Epidermal melanocyte (primary cell): ENCODE measurements around the gene SDF4.
"Not testable (repeated sequence)": the region's sequence is repeated elsewhere in the genome, so short reads cannot be mapped to it uniquely, and the experiment has no call there.

Experiments used
- DNase-seq: peaks from one replicate; pipeline ENCODE4 v3.0.0; 2011; ENCODE audit warnings: low spot score; ENCODE audit not compliant: insufficient read length

Gene SDF4

DNA sequence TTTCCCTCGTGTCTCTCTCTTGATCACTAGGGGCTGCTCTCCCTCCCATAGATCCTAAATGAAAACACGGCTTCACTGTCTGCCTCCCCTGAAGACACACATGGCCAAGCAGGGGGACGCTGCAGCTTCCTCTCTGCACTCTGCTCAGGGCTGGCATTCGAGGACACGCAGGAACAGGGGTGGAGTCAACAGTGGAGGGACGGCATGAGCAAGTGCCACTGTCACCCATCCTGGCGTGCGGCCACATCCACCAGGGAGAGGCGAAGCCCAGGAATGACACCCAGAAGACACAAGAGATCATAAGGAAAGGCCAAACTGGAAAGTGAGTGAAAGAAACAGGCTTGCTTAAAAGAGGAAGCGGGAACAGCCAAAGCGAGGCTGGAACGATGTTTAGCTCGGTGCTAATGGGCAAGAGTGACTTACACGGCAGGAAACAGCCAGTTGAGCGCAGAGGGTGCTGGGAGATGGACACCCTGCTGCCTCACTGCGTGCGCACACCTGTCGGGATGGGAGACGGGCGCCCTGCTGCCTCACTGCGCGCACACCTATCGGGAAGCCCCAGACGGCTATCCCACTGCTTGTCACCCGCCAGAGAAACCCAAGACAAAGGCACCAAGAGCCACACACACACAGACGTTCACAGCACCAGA is 28.3 kb upstream of the SDF4 start:
- no peak for DNase-seq

DNA sequence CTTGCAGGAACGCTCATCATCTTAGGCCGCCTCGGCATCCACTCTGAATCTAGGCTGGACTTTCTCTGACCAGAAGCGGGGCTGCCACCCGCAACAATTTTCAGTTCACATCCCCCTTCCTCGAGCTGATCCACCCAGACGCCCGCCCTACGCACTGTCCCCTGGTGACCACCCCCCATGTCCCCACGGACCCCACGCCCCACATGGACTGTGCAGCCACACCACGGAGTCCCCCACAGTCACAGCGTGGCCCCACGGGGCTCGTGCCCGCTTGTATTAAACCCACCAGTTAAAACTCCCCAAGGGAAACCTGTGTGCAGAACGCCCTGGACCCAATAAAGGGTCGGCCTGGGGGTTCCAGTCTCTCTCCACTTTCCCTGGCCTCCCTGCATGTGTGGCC is 27.7 kb upstream of the SDF4 start:
- DNase-seq, result no peak

DNA sequence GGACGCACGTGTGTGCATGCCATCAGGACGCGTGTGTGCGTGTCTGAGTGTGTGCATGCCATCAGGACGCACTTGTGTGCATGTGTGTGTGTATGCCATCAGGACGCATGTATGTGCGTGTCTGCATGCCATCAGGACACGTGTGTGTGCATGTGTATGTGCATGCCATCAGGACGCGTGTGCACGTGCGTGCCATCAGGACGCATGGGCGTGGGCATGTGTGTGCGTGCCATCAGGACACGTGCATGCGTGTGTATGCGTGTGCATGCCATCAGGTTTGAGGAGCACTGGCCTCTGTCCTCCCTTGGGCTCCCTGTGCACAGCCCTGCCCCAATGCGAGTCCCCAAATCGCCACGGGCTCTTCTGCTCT is 27.3 kb upstream of the SDF4 start:
- no peak for DNase-seq

DNA sequence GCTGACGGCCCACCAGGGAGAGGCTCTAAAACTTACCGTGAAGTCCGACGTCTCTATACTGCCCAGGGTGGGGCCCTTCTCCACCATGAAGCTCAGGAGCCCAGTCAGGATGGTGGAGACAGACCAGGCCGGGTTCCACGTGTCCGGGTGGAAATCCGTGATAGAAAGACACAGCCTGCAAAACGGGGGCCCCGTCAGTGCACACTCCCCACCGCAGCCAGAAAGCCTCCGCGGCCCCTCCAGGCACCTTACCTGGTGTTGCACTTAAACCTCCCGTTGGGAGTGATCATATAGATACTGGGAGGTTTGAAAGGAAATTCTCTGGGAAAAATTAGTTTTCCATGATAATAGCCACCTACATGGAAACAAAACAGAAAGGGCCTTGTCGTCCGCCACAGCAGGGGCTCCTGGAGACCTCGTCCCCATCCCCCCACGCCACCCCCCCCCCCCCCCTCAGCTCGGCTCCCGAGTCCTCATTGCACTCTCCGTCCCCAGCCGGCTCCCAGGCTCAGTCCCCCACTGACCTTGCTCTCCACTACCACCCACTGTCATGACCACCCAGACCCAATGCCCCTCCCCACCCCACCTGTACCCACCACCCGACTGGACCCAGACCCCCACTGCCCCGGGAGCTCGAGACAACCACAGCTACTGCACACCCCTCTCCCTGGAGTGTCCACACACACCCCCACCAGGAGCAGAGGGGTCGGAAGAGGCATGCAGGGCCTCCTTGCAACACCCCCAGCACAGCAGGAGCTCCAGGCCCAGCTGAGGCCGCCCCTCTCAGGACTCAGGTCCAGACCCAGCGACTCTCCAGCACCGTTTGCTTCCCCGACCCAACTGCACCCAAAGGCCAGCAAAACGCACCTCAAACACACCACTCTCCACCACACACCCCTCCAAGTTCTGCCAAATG is 25.4 kb upstream of the SDF4 start:
- no peak for DNase-seq

DNA sequence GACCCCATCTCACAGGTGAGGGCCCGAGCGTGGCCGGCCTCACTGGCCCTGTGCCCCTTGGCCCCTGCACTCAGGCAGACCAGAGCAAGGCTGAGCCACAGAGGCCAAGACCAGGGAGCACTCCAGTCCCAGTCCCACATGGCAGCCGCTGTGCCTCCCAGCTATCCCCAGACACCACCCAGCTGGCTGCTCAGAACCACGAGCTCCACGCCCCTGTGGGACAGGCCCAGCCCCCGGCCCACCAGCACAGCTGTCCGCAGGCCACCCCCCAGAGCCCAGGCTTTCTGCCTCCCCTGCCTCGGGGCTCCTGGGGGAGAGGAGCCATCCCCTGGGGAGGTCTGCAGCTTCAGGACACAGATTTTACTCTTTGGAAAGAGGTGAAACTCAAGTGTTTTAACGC is 23.8 kb upstream of the SDF4 start:
- DNase-seq, result no peak

DNA sequence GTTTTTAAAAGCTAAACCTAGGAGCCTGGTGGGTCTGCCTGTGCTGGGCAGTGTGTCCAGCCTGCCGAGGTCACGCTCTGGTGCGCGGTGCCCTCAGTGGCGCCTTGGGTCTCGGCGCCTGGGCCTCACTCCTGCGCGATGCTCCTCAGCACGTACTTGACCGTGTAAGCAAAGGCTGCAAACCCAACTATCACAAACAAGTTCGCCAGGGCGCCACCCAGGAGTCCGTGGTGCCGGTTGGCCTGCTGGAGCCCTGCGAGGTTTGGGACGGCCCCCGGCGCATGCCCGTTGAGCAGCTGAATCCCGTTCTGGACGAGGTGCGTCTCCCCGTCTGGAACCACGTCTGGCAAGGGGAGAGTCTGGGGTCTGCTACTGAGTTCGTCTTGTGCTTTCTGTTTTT is 23.3 kb upstream of the SDF4 start:
- no peak for DNase-seq

DNA sequence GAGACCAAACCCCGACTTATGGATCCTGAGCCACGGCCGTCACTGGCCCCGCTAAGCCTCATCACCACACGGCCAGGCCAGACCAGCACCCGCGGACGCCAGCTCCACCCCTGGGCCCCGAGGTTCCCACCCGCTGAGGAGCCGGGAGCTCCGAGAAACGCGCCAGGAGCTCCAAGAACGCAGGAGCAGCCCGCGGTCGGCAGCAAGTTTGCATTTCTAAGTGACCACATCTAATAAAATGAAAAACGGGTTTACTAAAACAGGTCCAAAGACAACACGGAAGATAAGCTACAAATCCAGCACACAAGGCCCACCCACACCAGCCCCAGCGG is 22.8 kb upstream of the SDF4 start:
- DNase-seq, result no peak

DNA sequence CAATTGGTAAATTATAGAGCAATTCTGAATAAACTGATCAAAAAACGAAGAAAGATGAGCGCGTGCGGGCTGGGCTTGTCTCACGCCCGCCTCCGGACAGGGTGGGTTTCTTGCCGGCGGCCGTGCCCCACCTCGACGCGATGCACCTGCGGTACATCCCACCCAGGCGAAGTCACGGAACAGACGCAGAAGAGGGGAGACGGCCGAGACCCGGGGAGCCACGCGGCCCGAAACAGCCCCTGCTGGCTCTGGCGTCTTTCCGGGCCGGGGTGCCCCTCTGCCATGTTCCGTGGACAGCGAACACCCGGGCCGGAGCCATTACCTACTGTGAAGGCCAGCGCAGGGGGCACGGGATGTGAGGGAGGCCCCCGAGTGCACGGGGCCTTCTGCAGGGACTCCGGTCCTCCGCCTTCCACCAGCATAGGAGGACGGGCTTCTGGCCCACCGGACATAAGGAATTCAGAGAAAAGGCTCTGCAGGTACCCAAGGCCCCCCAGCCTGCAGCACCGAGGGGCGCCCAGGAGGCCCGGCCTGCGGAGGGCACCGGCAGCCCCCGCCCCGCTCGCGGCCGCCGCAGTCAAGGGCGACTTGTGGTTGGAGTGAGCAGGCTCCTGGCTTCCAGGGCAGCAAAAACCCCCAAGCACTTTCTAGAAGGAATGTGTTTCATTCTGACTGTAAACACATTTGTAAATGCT is 22.3 kb upstream of the SDF4 start:
- DNase-seq, result no peak

DNA sequence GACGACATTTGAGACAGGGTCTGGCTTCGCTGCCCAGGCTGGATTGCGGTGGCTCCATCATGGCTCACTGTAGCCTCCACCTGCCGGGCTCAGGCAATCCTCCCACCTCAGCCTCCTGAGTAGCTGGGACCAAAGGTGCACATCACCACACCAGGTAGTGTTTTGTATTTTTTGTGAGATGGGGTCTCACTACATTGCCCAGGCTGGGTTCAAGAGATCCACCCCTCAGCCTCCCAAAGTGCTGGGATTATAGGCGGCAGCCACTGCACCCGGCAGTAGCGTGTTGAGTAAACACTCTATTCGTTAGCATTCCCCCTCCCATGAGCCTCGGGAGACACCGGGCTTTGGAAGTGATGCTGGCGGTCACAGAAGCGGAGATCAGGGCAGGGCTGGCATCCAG is 21.5 kb upstream of the SDF4 start:
- no peak for DNase-seq

DNA sequence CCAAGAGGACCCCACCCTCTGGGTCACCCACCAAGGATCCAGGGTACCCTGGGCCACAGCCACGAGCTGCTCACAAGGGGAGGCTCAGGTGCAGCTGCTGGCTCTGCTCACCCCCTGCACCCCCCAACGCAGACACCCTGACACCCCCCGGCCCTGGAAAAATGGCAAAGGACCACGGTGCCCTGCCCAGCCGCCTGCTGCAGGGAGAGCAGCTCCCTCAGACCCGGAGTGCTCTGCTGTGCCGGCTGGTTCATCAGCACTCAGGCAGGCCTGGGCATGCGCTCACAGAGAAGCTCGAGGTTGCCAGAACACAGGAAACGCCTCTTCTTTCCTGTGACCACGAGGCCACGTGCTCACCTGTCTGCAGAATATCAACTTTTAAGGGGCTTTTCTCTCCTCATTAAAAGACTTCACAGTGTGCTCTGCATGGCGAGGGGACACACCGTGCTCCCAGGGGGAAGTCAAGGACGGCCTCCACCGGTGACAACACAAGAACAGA is 19.0 kb upstream of the SDF4 start:
- DNase-seq, result no peak

DNA sequence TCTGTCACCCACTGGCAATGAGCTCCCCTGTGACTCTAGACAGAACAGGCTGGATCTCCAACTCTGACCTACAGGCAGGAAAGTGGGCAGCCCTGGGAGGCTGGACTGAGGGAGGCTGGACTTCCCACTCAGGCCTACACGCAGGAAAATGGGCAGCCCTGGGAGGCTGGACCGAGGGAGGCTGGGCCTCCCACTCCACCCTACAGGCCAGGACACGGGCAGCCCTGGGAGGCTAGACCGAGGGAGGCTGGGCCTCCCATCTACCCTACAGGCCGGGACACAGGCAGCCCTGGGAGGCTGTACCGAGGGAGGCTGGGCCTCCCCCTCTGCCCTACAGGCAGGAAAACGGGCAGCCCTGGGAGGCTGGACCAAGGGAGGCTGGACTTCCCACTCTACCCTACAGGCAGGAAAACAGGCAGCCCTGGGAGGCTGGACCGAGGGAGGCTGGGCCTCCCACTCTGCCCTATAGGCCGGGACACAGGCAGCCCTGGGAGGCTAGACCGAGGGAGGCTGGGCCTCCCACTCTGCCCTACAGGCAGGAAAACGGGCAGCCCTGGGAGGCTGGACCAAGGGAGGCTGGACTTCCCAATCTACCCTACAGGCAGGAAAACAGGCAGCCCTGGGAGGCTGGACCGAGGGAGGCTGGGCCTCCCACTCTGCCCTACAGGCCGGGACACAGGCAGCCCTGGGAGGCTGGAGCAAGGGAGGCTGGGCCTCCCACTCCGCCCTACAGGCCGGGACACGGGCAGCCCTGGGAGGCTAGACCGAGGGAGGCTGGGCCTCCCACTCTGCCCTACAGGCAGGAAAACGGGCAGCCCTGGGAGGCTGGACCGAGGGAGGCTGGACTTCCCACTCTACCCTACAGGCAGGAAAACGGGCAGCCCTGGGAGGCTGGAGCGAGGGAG is 16.5 kb upstream of the SDF4 start:
- DNase-seq, result not testable (repeated sequence)

DNA sequence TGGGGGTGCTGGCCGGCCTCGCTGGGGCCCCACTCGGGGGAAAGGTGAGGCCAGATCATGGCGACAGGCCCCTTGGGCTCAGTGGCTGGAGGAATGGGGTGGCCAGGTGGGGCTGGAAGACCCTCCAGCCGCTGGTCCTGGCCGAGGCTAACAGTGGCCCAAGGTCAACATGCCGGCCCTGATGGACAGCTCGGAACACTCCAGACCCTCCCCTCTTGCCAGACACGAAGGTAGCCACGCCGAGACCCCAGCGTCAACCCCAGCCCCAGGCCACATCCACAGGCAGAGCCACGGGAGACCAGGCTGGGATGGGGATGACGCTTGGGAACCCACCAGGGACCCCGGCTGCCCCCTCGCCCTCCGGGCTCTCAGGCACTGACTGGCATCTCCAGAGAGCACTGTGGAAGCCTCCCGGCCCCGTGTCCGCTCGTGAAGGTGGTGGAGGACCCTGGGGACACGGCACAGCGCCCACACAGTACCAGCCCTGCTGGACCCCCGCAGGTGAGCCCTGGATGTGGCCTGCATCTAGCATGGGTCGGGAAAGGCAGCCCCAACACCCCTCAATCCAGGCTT is 15.6 kb upstream of the SDF4 start:
- DNase-seq, result no peak

DNA sequence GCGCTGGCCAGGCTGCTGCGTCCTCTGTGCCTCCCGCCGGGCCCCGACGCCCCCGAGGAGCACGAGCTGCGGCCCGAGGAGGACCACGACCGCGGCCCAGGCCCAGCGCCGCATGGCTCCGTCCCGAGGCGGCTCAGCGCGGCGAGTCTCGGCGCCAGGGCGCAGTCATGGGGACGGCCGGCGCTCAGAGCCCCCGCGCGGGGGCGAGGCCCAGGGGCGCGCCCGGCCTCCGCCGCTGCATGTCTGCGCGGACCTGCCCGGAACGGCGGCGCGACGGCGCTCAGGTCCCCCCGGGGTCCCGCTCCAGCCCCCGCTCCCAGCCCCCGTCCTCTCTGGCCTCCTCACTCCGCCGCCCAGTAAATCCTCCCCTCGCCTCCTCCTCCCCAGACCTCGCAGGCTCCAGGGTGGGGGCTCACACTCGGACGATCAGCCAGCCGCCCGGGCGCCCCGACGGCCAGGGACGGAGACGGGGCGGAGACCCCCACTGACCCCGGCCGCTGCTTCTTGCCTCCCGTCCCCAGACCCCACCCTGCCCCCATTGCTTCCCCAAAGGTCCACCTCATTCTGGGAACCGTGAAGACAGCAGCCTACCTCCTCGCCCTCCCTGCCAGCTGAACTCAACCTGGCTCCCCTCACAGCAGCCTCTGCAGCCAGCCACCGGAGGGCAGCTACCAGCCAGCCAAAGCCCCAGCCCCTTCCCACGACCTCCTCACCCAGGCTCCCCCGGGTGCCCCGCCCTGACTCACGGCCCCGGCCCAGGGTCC is 15.0 kb upstream of the SDF4 start, which contains the start of gene C1QTNF12:
C1QTNF12 (minus strand) TSS at position 146 of the 764 bp plus-strand sequence; CDS start at position 114, 32 bp downstream.
- no peak for DNase-seq

DNA sequence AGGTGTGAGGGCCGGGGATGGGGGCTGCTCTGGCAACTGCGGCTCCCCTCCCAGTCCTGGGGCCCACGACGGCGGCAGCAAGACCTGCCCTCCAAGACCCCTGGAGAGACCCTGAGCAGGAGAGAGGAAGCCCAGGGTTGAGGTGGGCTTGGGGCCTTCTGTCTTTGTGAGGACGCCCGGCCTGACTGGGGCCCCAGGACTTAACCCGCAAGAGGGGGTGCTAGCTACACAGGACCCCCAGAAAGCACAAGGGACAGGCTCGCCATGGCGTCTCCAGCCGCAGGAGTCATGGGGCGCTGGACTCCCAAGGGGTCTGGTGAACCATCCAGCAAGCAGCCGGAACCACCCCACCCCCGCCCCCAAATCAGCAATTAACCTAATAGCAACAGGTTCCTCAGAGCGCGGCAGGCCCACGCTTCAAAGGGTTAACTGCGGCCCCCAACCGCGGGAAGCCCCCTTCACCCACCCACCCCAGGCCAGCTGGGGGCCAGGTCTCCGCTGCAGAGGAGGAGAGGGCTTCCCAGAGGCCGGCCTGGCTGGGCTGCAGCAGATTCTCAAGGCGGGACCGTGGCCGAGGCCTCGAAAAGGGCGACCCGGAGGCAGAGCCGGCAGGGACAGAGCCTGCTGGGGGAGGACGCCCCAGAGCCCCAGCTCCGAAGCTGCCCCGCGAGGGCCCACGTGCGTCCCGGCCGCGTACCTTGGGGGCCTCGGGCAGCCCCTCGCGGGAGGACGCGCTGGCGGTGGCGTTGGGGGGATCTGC is 14.2 kb upstream of the SDF4 start:
- no peak for DNase-seq

DNA sequence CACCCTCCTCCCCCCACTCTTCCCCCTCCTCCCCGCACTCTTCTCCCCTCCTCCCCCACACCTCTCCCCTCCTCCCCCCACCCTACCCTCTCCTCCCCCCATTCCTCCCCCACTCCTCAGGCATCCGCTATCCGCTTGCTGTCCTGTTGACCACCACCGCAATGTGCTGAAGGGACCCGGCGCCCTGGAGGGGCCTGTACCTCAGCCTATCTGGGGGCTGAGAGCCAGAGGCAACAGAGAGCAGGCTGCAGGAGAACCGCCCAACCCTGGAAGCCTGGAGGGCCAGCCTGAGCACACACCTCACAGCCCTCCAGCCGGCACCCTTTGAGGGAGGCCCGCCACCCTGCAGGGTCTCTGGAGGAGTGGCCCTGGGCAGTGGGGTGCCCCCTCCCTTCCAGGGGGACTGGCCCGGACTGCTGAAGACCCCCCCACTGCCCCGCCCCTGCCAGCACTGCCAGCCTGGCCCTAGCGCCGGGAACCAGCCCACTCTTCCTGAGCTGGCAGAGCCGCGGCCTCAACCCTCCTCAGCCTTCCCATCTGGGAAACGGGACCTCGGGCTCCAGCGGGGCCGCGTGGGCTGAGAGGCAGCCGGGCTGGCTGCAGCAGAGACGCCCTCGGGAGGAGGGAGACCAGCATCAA is 13.5 kb upstream of the SDF4 start:
- DNase-seq, result no peak

DNA sequence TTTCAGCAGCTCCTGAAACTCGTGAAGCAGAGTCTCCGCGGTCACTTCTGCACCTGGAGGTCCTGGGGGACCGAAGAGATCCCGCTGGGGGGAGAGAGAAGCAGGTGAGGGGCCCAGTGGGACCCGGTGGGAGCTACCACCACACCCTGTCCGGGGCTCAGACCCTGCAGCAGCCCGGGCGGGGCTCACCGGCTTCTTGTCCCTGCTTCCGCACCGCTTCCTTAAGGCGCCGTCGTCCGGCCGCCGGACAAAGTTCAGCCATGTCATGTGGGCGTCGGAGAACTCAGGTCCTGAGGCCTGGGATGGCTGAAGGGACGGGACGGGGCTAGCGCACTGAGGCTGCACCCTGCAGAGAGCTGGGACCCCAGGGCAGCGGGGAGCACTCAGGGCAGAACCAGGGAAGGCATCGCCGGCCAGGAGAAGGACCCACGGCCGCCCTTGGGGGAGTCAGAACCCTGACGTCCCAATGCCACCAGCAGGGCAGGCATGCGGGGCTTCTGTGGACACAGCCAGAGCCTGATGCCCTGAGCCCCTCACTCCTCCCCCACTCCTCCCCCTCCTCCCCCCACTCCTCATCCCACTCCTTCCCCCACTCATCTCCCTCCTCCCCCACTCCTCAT is 12.5 kb upstream of the SDF4 start:
- no peak for DNase-seq

DNA sequence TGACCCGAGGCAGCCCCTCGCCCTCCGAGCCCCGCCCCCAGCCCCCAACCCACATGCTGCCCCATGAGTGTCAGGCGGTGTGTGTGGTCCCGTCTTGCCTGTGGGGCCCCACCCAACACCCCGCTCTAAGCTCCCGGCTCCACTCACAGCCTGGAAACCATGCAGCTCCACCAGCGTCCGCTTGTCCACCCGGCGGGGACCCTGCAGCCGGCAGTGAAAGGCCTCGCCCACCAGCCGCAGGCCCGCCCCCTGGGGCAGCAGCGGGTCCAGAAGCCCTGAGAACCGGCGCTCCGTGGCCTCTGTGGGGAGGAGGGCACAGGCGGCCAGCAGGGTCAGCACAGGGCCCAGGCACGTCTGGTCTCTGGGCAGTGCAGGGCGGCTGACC is 12.0 kb upstream of the SDF4 start:
- no peak for DNase-seq

DNA sequence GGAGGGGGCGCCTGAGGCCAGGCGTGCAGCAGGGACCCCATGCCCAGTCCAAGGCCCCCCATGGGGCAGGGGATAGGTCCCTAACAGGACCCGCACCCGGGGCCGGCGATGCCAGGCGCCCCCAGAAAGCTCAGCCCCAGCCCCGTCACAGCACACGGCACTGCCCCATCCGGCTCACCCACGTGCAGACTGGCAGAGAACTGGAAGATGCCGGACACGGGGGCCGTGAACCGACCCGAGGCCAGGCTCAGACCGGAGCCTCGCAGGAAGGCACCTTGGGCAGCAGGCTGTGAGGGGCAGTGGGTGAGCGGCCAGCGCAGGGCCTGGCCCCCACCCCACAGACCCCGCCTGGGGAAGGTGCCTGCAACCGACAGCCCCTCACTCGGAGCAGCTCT is 11.5 kb upstream of the SDF4 start:
- no peak for DNase-seq
